GM12864 (cell line): ENCODE results near the gene ALG13.
"Not testable (repeated sequence)": the region's sequence is repeated elsewhere in the genome, so short reads cannot be mapped to it uniquely, and the experiment has no call there.

Experiments
- DNase-seq: peaks from one replicate; pipeline ENCODE4 v3.0.0-alpha.2; 2011; ENCODE audit warnings: low read depth
- H3K4me3 ChIP-seq: 2 replicates; pipeline ENCODE4 v1.5.1; 2011; ENCODE audit warnings: mild to moderate bottlenecking, low read depth, low read length, control low read depth
- TF ChIP-seq, protein P1 (sequence below): IDR thresholded peaks from 2 replicates; pipeline ENCODE4 v1.5.1; 2011; ENCODE audit warnings: low read depth, mild to moderate bottlenecking, moderate library complexity, low read length, control low read depth, inconsistent platforms; ENCODE audit errors: missing control alignments

The ALG13 gene

DNA sequence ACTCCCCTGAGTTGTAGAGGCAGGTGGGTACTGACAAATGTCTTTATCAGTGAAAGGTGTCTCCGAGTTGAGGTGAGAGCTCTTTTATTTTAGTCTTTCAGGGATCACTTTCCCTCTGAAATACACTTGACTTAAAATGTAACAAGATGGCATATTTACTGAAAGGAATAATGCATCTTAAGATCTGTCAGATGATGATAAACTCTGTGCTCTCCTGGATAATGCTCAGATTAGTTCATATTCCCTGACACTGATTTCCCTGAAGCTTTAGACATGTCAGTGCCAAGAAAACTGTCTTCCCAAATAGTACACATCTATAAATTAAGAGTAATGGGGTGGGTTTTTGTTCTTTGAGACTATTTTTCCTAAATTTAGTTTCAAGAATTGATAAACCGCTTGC lies 75.5 kb downstream of the ALG13 start:
- no peak overlapping the region for H3K4me3 ChIP-seq
- TF ChIP-seq, protein P1, sequence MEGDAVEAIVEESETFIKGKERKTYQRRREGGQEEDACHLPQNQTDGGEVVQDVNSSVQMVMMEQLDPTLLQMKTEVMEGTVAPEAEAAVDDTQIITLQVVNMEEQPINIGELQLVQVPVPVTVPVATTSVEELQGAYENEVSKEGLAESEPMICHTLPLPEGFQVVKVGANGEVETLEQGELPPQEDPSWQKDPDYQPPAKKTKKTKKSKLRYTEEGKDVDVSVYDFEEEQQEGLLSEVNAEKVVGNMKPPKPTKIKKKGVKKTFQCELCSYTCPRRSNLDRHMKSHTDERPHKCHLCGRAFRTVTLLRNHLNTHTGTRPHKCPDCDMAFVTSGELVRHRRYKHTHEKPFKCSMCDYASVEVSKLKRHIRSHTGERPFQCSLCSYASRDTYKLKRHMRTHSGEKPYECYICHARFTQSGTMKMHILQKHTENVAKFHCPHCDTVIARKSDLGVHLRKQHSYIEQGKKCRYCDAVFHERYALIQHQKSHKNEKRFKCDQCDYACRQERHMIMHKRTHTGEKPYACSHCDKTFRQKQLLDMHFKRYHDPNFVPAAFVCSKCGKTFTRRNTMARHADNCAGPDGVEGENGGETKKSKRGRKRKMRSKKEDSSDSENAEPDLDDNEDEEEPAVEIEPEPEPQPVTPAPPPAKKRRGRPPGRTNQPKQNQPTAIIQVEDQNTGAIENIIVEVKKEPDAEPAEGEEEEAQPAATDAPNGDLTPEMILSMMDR, result no peak
- no peak for DNase-seq

DNA sequence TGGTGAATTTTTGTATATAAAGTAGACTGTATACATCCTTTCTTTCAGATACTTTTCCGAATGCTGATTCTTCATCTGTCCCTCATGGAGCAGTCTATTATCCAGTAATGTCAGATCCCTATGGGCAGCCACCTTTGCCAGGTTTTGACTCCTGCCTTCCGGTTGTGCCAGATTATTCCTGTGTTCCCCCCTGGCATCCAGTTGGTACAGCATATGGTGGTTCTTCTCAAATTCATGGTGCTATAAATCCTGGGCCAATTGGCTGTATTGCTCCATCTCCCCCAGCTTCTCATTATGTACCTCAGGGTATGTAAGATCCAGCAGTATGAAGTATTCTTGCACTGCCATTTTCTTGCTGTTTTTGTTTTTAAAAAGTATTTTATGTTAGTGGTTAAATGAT lies 78.7 kb downstream of the ALG13 start:
- DNase-seq, result no peak
- H3K4me3 ChIP-seq, result no peak overlapping the region
- TF ChIP-seq, protein P1, result no peak

DNA sequence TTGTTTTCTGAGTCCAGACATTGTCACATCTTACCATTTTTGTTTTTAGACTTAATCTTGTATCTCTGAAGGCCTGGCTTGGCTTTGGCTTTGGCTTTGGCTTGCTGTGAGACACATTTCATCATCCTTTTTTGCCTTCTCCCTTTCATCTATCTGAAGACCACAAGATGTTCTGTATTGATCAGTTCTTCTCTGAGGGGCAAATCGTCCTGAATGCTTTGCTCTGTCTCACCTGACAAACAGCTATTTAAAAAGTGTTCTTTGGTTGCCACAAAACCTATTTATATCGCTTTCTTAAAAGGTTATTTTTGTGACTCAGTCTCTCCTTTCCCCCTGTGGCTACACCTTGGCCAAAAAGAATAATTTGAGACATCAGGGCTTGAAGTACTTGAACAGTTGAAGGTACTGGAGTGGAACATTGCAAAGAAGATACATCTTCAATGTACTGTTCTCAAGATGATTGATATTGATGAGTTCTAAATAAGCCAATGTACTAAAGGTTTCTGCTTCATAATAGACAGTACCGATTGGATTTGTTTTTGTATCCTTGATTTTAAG lies 80.7 kb downstream of the ALG13 start:
- DNase-seq, result no peak
- TF ChIP-seq, protein P1, result no peak
- H3K4me3 ChIP-seq, result no peak overlapping the region

DNA sequence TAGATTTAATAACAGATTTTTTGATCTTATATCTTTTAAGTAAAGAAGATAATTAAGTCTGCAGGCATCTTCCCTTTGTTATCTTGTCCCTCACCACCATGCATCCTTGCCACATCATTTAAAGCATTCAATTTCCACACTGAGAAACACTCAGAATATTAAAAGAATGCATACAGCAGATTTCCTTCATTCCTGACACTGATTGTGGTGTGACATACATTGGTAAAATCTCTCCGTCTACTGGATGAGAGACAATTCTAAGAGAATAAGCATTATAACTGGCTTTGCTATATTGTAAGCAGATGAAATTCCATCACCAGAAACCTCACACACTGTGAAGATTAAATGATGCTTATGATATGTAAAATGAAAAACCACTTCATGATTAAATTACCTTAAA lies 97.6 kb downstream of the ALG13 start:
- TF ChIP-seq, protein P1, result no peak
- no peak overlapping the region for H3K4me3 ChIP-seq
- DNase-seq, result no peak

DNA sequence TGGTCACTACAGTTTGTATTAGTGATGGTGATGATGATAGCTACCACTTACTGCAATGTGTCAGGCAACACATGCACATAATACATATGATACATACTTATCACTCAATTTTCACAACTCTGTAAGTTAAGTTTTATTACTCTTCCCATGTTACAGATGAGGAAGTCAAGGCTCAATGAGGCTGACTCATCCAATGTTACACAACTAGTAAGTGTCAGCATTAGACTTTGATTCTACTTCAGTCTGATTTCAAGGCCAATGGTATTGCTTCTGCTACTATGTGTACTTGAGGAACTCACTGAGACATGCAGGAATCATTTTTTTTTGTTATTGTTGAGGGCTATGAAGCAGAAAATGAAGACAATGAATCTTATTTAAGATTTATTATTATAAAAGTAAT lies 98.6 kb downstream of the ALG13 start:
- DNase-seq, result no peak
- no peak overlapping the region for H3K4me3 ChIP-seq
- TF ChIP-seq, protein P1, result no peak

DNA sequence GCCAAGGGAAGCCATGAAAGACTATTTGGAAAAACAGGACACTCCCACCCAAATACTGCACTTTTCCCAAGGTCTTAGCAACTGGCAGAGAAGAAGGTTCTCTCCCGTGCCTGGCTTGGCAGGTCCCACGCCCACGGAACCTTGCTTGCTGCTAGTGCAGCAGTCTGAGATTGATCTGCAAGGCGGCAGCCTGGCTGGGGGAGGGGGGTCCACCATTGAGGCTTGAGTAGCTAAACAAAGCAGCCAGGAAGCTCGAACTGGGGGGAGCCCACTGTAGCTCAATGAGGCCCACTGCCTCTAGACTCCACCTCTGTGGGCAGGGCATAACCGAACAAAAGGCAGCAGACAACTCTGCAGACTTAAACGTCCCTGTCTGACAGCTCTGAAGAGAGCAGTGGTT lies 103.7 kb downstream of the ALG13 start:
- no peak overlapping the region for H3K4me3 ChIP-seq
- DNase-seq, result no peak
- TF ChIP-seq, protein P1, result no peak

DNA sequence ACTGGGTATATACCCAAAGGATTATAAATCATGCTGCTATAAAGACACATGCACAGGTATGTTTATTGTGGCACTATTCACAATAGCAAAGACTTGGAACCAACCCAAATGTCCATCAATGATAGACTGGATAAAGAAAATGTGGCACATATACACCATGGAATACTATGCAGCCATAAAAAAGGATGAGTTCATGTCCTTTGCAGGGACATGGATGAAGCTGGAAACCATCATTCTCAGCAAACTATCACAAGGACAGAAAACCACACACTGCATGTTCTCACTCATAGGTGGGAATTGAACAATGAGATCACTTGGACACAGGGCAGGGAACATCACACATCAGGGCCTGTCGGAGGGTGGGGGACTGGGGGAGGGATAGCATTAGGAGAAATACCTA lies 109.1 kb downstream of the ALG13 start:
- not testable (repeated sequence) for H3K4me3 ChIP-seq, DNase-seq
